GM10248 (cell line): ENCODE data around the gene NECTIN2.
"Not testable (repeated sequence)": the region's sequence is repeated elsewhere in the genome, so short reads cannot be mapped to it uniquely, and the experiment has no call there.

Experiments used
- CTCF ChIA-PET: fragments of 300-600 bp; sonication (Branson Sonifier 250); formaldehyde crosslinking; extraction: SDS; loops from one replicate; lab custom pipeline; 2021; ENCODE audit warnings: antibody characterized with exemption; lab: Yijun Ruan, JAX
- POLR2A ChIA-PET: fragments of 350-650 bp; sonication (Branson Sonifier 250); formaldehyde crosslinking; extraction: SDS; loops from one replicate; lab custom pipeline; 2020; ENCODE audit warnings: antibody characterized with exemption; lab: Yijun Ruan, JAX
- DNase-seq: peaks from one replicate; pipeline ENCODE4 v3.0.0; 2012; ENCODE audit errors: extremely low spot score
- TF ChIP-seq, protein P1 (sequence below): IDR thresholded peaks from 2 replicates; pipeline ENCODE4 v1.5.1; 2012; ENCODE audit warnings: mild to moderate bottlenecking, low read depth; ENCODE audit errors: extremely low read depth, missing control alignments, control extremely low read depth

NECTIN2 gene

GRCh38 chr19:44882063-44882462 lies 36.0 kb downstream of the NECTIN2 start:
- DNase-seq = no peak
- TF ChIP-seq, protein P1, sequence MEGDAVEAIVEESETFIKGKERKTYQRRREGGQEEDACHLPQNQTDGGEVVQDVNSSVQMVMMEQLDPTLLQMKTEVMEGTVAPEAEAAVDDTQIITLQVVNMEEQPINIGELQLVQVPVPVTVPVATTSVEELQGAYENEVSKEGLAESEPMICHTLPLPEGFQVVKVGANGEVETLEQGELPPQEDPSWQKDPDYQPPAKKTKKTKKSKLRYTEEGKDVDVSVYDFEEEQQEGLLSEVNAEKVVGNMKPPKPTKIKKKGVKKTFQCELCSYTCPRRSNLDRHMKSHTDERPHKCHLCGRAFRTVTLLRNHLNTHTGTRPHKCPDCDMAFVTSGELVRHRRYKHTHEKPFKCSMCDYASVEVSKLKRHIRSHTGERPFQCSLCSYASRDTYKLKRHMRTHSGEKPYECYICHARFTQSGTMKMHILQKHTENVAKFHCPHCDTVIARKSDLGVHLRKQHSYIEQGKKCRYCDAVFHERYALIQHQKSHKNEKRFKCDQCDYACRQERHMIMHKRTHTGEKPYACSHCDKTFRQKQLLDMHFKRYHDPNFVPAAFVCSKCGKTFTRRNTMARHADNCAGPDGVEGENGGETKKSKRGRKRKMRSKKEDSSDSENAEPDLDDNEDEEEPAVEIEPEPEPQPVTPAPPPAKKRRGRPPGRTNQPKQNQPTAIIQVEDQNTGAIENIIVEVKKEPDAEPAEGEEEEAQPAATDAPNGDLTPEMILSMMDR = no peak
- ChIA-PET CTCF (no interaction called here), POLR2A (no interaction called here)

DNA sequence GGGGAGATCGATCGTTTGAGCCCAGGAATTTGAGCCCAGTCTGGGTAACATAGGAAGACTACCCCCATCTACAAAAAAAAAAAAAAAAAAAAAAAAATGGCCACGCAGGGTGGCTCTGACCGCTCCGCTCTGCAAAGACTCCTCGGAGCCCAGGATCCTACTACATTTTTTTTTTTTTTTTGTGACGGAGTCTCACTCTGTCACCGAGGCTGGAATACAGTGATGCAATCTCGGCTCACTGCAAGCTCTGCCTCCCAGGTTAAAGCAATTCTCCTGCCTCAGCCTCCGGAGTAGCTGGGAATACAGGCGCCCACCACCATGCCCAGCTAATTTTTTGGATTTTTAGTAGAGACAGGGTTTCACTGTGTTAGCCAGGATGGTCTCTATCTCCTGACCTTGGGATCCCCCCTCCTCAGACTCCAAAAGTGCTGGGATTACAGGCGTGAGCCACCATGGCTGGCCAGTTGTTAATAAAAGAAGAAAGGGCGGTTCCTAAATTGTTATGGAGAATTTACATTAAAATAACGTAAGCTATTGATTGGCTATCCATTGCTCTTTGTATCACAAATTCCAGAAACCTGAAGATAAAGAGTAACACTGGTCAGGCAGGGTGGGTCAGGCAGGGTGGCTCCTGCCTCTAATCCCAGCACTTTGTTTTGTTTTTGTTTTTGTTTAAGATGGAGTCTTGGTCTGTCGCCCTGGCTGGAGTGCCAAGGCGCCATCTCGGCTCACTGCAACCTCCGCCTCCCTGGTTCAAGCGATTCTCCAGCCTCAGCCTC lies 36.7 kb downstream of the NECTIN2 start:
- CTCF ChIA-PET = interaction anchor here (1.5 kb wide), 1 partner anchor 21 kb away, joined by 4 read pairs; no protein-coding TSS in a partner anchor
- not testable (repeated sequence) for DNase-seq

DNA sequence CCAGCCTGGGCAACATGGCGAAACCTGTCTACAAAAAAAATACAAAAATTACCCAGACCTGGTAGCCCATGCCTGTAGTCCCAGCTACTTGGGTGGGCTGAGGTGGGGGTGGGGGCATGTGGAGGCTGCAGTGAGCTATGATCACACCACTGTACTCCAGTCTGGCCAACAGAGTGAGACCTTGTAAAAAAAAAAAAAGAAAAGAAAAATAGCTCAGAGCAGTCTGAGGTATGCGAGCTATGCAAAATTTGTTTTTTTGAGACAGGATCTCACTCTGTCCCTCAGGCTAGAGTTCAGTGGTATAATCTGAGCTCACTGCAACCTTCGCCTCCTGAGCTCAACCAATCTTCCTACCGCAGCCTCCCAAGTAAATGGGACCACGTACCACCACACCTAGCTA lies 37.8 kb downstream of the NECTIN2 start:
- POLR2A ChIA-PET = no interaction called here
- no peak for DNase-seq
- TF ChIP-seq, protein P1 = no peak
- CTCF ChIA-PET = interaction anchor here (1.5 kb wide), 2 partner anchors 11 to 20 kb away, joined by 4 to 6 read pairs; no protein-coding TSS in a partner anchor

More for the DNA sequence above, 36.7 kb downstream of the NECTIN2 start:
- POLR2A ChIA-PET = not testable (repeated sequence)

- ChIA-PET POLR2A (no interaction called here), CTCF (interaction anchor here (1.5 kb wide), 2 partner anchors 12 to 20 kb away, joined by 4 to 6 read pairs; no protein-coding TSS in a partner anchor)
- no peak for DNase-seq
- TF ChIP-seq, protein P1 = no peak
These were observed 38.5 kb downstream of the NECTIN2 start for GRCh38 chr19:44884566-44884965.

DNA sequence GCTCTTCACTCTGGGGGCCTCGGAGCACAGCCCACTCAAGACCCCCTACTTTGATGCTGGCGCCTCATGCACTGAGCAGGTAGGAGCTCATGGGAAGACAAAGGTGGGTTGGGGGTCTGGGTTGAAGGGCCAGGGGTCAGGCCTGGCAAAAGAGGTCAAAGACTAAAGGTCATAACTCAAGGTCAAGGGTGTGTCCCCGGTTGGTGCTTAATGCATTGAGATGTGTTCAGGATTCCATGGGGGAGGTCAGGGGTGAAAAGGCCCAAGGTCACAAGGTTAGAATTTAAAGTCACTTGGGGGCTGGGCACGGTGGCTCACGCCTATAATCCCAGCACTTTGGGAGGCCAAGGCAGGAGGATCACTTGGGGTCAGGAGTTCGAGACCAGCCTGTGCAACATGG lies 40.0 kb downstream of the NECTIN2 start:
- TF ChIP-seq, protein P1 = no peak
- POLR2A ChIA-PET = no interaction called here
- CTCF ChIA-PET = no interaction called here
- DNase-seq = no peak

- no peak for DNase-seq
- ChIA-PET CTCF (no interaction called here), POLR2A (no interaction called here)
- TF ChIP-seq, protein P1 = no peak
These were observed 41.6 kb downstream of the NECTIN2 start for GRCh38 chr19:44887648-44888047.

DNA sequence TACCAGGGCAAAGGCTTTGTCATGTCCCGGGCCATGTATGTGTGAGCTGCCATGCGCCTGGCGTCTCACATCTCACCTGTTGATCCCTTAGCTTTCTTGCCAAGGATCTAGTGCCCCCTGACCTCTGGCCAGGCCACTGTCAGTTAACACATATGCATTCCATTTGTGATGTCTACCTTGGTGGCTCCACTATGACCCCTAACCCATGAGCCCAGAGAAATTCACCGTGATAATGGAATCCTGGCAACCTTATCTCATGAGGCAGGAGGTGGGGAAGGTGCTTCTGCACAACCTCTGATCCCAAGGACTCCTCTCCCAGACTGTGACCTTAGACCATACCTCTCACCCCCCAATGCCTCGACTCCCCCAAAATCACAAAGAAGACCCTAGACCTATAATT lies 42.2 kb downstream of the NECTIN2 start:
- POLR2A ChIA-PET, DNase-seq, CTCF ChIA-PET: not testable (repeated sequence)
